K562 (cell line): ENCODE data around the gene VWA7. TPM values are rescaled to one million over a fixed set of nuclear protein-coding genes. Genes with fewer than 3 reads are reported as not detected.
A peak's percentile ranks its signal among the peaks of the same experiment; 100 is the strongest.

Source experiments
- ATAC-seq: fragments of 200-7000 bp; cut with Tn5 transposase; 3 replicates; pipeline ENCODE4 v1.9.1; 2020; ENCODE audit warnings: moderate library complexity
- BruUV-seq: library from RNA; stranded (reverse); fragments of 400-500 nt; replicated peaks from 2 replicates; lab custom pipeline; 2021; lab: Mats Ljungman, UMichigan
- CTCF ChIA-PET: fragments of 300-600 bp; formaldehyde crosslinking; extraction: SDS; loops from one replicate; lab custom pipeline; 2021; ENCODE audit warnings: low intra/inter-chr PET ratio; lab: Yijun Ruan, JAX
- POLR2A ChIA-PET: fragments of 300-600, 350-650 bp; sonication (Branson Sonifier 250); formaldehyde crosslinking; extraction: SDS; loops from one replicate; lab custom pipeline; 2021; ENCODE audit warnings: antibody characterized with exemption, inconsistent platforms; lab: Yijun Ruan, JAX
- DNase-seq, 4 experiments: peaks; one replicate each; pipeline versions ENCODE4 v3.0.0 to v3.0.0-alpha.2; 2011 to 2018; ENCODE audit warnings: low spot score in 3 of 4, mixed read lengths in 3 of 4; ENCODE audit errors: extremely low read depth in 1 of 4
- FAIRE-seq: peaks from 2 replicates; lab custom pipeline; 2011; peaks lifted over from hg19 to GRCh38; lab: Jason Lieb, UNC
- H2AFZ ChIP-seq: 2 replicates; pipeline ENCODE4 v1.6.0; 2011; ENCODE audit warnings: low read depth, low read length, control low read depth, inconsistent platforms
- H3K27ac ChIP-seq: fragments of 200-600 bp; 3 replicates; pipeline ENCODE4 v1.8.0; 2011; ENCODE audit warnings: low read depth, mild to moderate bottlenecking, control low read depth, inconsistent platforms, low read length, moderate library complexity, mixed read lengths; ENCODE audit errors: extremely low read depth
- H3K27me3 ChIP-seq, 2 experiments: fragments of 300-600 bp in 1 of 2; 2 replicates in 1 of 2; 3 replicates in 1 of 2; pipeline versions ENCODE4 v1.6.0 to v1.8.0; 2011; ENCODE audit warnings: inconsistent platforms in 2 of 2, low read length in 2 of 2, mild to moderate bottlenecking in 1 of 2, mixed read lengths in 1 of 2, moderate library complexity in 1 of 2; ENCODE audit not compliant: control insufficient read depth in 2 of 2, insufficient read depth in 2 of 2
- H3K36me3 ChIP-seq: fragments of 300-600 bp; 3 replicates; pipeline ENCODE4 v1.8.0; 2011; ENCODE audit warnings: mild to moderate bottlenecking, low read length, inconsistent platforms; ENCODE audit not compliant: control insufficient read depth, insufficient read depth
- H3K4me1 ChIP-seq, 2 experiments: fragments of 200-600 bp in 1 of 2; replicated peaks in 1 of 2; 2 replicates in 1 of 2; 3 replicates in 1 of 2; pipeline versions ENCODE4 v1.5.1 to v1.8.0; 2011; ENCODE audit warnings: inconsistent platforms in 2 of 2, low read length in 2 of 2, mild to moderate bottlenecking in 1 of 2, mixed read lengths in 1 of 2, moderate library complexity in 1 of 2; ENCODE audit not compliant: control insufficient read depth in 2 of 2, insufficient read depth in 2 of 2
- H3K4me2 ChIP-seq: 2 replicates; pipeline ENCODE4 v1.6.1; 2011; ENCODE audit warnings: low read length, control low read depth, inconsistent platforms, mixed read lengths; ENCODE audit not compliant: insufficient read depth
- H3K4me3 ChIP-seq: fragments of 200-600 bp; sonication (generic), shearing (Covaris generic); 2 replicates; pipeline ENCODE4 v1.5.1; 2016; ENCODE audit warnings: control low read depth, inconsistent platforms
- H3K79me2 ChIP-seq: fragments of 200-600 bp; 3 replicates; pipeline ENCODE4 v1.8.0; 2011; ENCODE audit warnings: low read length, inconsistent platforms; ENCODE audit not compliant: control insufficient read depth, insufficient read depth
- H3K9ac ChIP-seq, 2 experiments: 2 replicates each; pipeline versions ENCODE4 v1.6.0 to v1.6.1; 2011; ENCODE audit warnings: low read depth in 2 of 2, low read length in 2 of 2, control low read depth in 1 of 2, inconsistent platforms in 1 of 2, mild to moderate bottlenecking in 1 of 2, mixed read lengths in 1 of 2; ENCODE audit not compliant: insufficient read depth in 1 of 2
- H3K9me1 ChIP-seq: one replicate; pipeline ENCODE4 v1.6.0; 2011; ENCODE audit warnings: inconsistent platforms, mild to moderate bottlenecking, low read length, moderate library complexity; ENCODE audit not compliant: control insufficient read depth, insufficient read depth
- H3K9me3 ChIP-seq: replicated peaks from 2 replicates; pipeline ENCODE4 v1.5.1; 2011; ENCODE audit warnings: low read depth, low read length, inconsistent platforms; ENCODE audit not compliant: control insufficient read depth, insufficient read depth
- H4K20me1 ChIP-seq: replicated peaks from 2 replicates; pipeline ENCODE4 v1.6.1; 2011; ENCODE audit warnings: low read length, inconsistent platforms, mixed read lengths; ENCODE audit not compliant: control insufficient read depth, insufficient read depth
- CBFA2T2 ChIP-seq: fragments of 450-650 bp; conservative IDR thresholded peaks from 2 replicates; pipeline ENCODE4 v1.6.1; 2017; ENCODE audit warnings: mild to moderate bottlenecking
- CTCFL ChIP-seq: IDR thresholded peaks from 2 replicates; pipeline ENCODE4 v1.6.1; 2011; ENCODE audit warnings: borderline replicate concordance, low read depth, mild to moderate bottlenecking, moderate library complexity, low read length; ENCODE audit not compliant: insufficient read depth, poor library complexity, severe bottlenecking
- ELF4 ChIP-seq: fragments of 450-650 bp; formaldehyde crosslinking; IDR thresholded peaks from 2 replicates; pipeline ENCODE4 v1.4.0; 2022; ENCODE audit warnings: missing genetic modification characterization
- FOXJ2 ChIP-seq: fragments of 200-800 bp; sonication (Bioruptor generic); IDR thresholded peaks from 2 replicates; pipeline ENCODE4 v1.6.1; 2016; ENCODE audit warnings: missing genetic modification characterization, missing compliant biosample characterization
- MCM5 ChIP-seq: fragments of 450-650 bp; IDR thresholded peaks from 2 replicates; pipeline ENCODE4 v1.6.1; 2016; ENCODE audit warnings: low read depth
- MTA1 ChIP-seq: fragments of 450-650 bp; IDR thresholded peaks from 2 replicates; pipeline ENCODE4 v1.6.1; 2017; ENCODE audit warnings: borderline replicate concordance
- POLR2B ChIP-seq: fragments of 450-650 bp; IDR thresholded peaks from 2 replicates; pipeline ENCODE4 v1.6.1; 2018; ENCODE audit warnings: low read depth; ENCODE audit not compliant: partially characterized antibody
- SUPT5H ChIP-seq: fragments of 450-650 bp; IDR thresholded peaks from 2 replicates; pipeline ENCODE4 v1.6.1; 2016
- TEAD4 ChIP-seq, 2 experiments: sonication (generic) in 1 of 2; formaldehyde crosslinking in 1 of 2; IDR thresholded peaks; 2 replicates each; pipeline versions ENCODE4 v1.6.1 to v1.8.0; 2012 to 2022; ENCODE audit warnings: borderline replicate concordance in 1 of 2, inconsistent platforms in 1 of 2, low read length in 1 of 2, mild to moderate bottlenecking in 1 of 2, missing genetic modification reagents in 1 of 2
- THRB ChIP-seq: fragments of 450-650 bp; formaldehyde crosslinking; conservative IDR thresholded peaks from 2 replicates; pipeline ENCODE4 v1.4.0; 2022; ENCODE audit warnings: mild to moderate bottlenecking, missing genetic modification characterization
- ZBTB26 ChIP-seq: fragments of 450-650 bp; formaldehyde crosslinking; IDR thresholded peaks from 2 replicates; pipeline ENCODE4 v1.4.0; 2022; ENCODE audit warnings: missing genetic modification characterization
- ZNF133 ChIP-seq: fragments of 250-450 bp; sonication (Bioruptor Pico); IDR thresholded peaks from 2 replicates; pipeline ENCODE4 v1.4.0; 2020; ENCODE audit warnings: mild to moderate bottlenecking
- ZNF212 ChIP-seq: fragments of 450-650 bp; formaldehyde crosslinking; IDR thresholded peaks from 2 replicates; pipeline ENCODE4 v1.4.0; 2020; ENCODE audit warnings: mild to moderate bottlenecking
- ZNF274 ChIP-seq: IDR thresholded peaks from 2 replicates; pipeline ENCODE4 v1.6.1; 2011; ENCODE audit warnings: low read depth, mild to moderate bottlenecking, low read length, moderate library complexity, borderline replicate concordance
- ZNF384 ChIP-seq: IDR thresholded peaks from 2 replicates; pipeline ENCODE4 v1.6.1; 2012; ENCODE audit warnings: low read depth, low read length, improper control_type of control experiment
- ZNF41 ChIP-seq: fragments of 250-450 bp; sonication (Bioruptor Pico); conservative IDR thresholded peaks from 2 replicates; pipeline ENCODE4 v1.4.0; 2020; ENCODE audit warnings: mild to moderate bottlenecking
- ZSCAN32 ChIP-seq: fragments of 450-650 bp; formaldehyde crosslinking; IDR thresholded peaks from 2 replicates; pipeline ENCODE4 v1.4.0; 2020; ENCODE audit warnings: mild to moderate bottlenecking, moderate library complexity
- WGBS: fragments of 100-300 bp; shearing (Covaris generic); methylation state at CpG from one replicate; pipeline ENCODE4 v1.1.6; 2016; ENCODE audit warnings: low coverage, mixed read lengths; ENCODE audit not compliant: insufficient coverage; ENCODE audit errors: missing lambda C conversion rate; 5-methylcytosine and 5-hydroxymethylcytosine counted together
- in situ Hi-C: fragments of 300-500 bp; cut with MboI; formaldehyde crosslinking; loops from 4 replicates; pipeline ENCODE4 v1.15.0; 2018; ENCODE audit warnings: inconsistent platforms, mixed read lengths
- intact Hi-C: fragments of 100-400 bp; cut with micrococcal nuclease; formaldehyde crosslinking; loops from 2 replicates; pipeline ENCODE4 v1.14.2; 2022
- polyA plus RNA-seq, 8 experiments: library from polyadenylated mRNA; depleted of rRNA in 4 of 8; stranded (reverse) in 5 of 8; unstranded in 3 of 8; fragments of >200 nt; fragmentation: Nextera tagmentation in 2 of 8; fragmentation: Illumina TruSeq in 1 of 8; extraction: Ambion mirVana in 2 of 8; extraction: Trizol in 1 of 8; gene quantifications; 2 replicates each; pipeline versions ENCODE4 v1.2.1 to v1.2.3, GENCODE V29; 2011 to 2014; ENCODE audit warnings: inconsistent platforms in 1 of 8, missing spikeins in 1 of 8
- total RNA-seq, 7 experiments: library from RNA; depleted of rRNA in 6 of 7; stranded (reverse); fragments of >200 nt in 6 of 7; fragmentation: Illumina TruSeq in 2 of 7; extraction: Trizol in 2 of 7; gene quantifications; 2 replicates each; pipeline versions ENCODE4 v1.2.1 to v1.2.3, GENCODE V29; 2011 to 2021; ENCODE audit warnings: low replicate concordance in 1 of 7

The VWA7 gene
- total and polyA plus RNA-seq, 9 of the 15 experiments (the other 6 are each of a cell fraction or from before 2014, with no cell fraction given) = 0.18 to 2.9 (median 0.95) TPM

- TF ChIP-seq THRB (CRISPR knock-in tag) (peak; percentile 70), ZNF41 (no peak), ZBTB26 (CRISPR knock-in tag) (peak; percentile 58; the same call in 1 of the 2 replicates), FOXJ2 (no peak), SUPT5H (peak; percentile 41; the same call in 1 of the 2 replicates), ELF4 (CRISPR knock-in tag) (0 out of 2 replicates have a peak, but pooled peaks have one; percentile 53)
These were observed 13.5 kb downstream of the VWA7 start (continued) for GRCh38 chr6:31763619-31763940.

- ChIA-PET POLR2A (interaction anchor here (1.3 to 4.6 kb wide), 3 partner anchors 9 to 25 kb away, joined by 5 to 29 read pairs (median 8); partner anchors contain the start of genes CLIC1 and MSH5), CTCF (no interaction called here)
- FAIRE-seq (no peak), ATAC-seq (peak; percentile 56), DNase-seq (peak in 1 of 4 experiments; percentile 63)
- BruUV-seq = no TSS peak
- in situ Hi-C loops = no loop called here
- Histone ChIP-seq H3K9me1 (no peaks in the 10 kb centered on the region), H3K79me2 (no peaks in the 10 kb centered on the region), H3K9ac (peak overlapping the region in 1 of 2 experiments; percentile 40; a peak in 2 of 4 replicates), H3K4me3 (no peak overlapping the region), H3K4me1 (peaks cover 0 to 20% of the 10 kb centered on the region in 2 experiments; a peak in 3 of 5 replicates), H3K36me3 (peaks cover 61% of the 10 kb centered on the region), H3K27ac (no peak overlapping the region), H3K4me2 (no peak overlapping the region), H4K20me1 (no peaks in the 10 kb centered on the region), H3K27me3 (no peaks in the 10 kb centered on the region), H3K9me3 (no peaks in the 10 kb centered on the region), H2AFZ (no peak overlapping the region)
- 60% methylated on average over 8 of the region's 8 CpGs for WGBS
- intact Hi-C loops = no loop called here
- no peak for TF ChIP-seq MTA1
- no peak for TF ChIP-seq ZNF133 (CRISPR knock-in tag)
- TF ChIP-seq ZNF212 (CRISPR knock-in tag) = no peak
- no peak for TF ChIP-seq ZSCAN32 (CRISPR knock-in tag)
- TF ChIP-seq CBFA2T2 = no peak
- no peak for TF ChIP-seq MCM5
- TF ChIP-seq ZNF274 = no peak
- peak; percentile 21 for TF ChIP-seq POLR2B
- TF ChIP-seq TEAD4 (IDR thresholded peaks at IDR 0.05; ENCODE audit: low read length) = no peak
- peak; percentile 32; the same call in 1 of the 2 replicates for TF ChIP-seq TEAD4 (CRISPR knock-in tag; IDR thresholded peaks at IDR 0.05; ENCODE audit: borderline replicate concordance)
- no peak for TF ChIP-seq ZNF384
- no peak for TF ChIP-seq CTCFL
These were observed 14.1 kb downstream of the VWA7 start for GRCh38 chr6:31762878-31763618.
